Ectodermal cell (in vitro differentiated cells): ENCODE measurements around the gene ADAMTS6.
"Not testable (repeated sequence)": the region's sequence is repeated elsewhere in the genome, so short reads cannot be mapped to it uniquely, and the experiment has no call there.

Experiments
- H3K27ac ChIP-seq: 2 replicates; pipeline ENCODE4 v1.7.0; 2013; ENCODE audit warnings: mild to moderate bottlenecking, low read depth, low read length; ENCODE audit not compliant: insufficient read depth, poor library complexity, severe bottlenecking
- H3K27me3 ChIP-seq: 2 replicates; pipeline ENCODE4 v1.7.0; 2013; ENCODE audit warnings: mild to moderate bottlenecking, low read length; ENCODE audit not compliant: insufficient read depth, control insufficient read depth, poor library complexity, severe bottlenecking
- H3K36me3 ChIP-seq: one replicate; pipeline ENCODE4 v1.7.0; 2013; ENCODE audit warnings: low read length; ENCODE audit not compliant: control insufficient read depth, insufficient read depth
- H3K4me1 ChIP-seq: one replicate; pipeline ENCODE4 v1.7.0; 2013; ENCODE audit warnings: low read length; ENCODE audit not compliant: control insufficient read depth, insufficient read depth
- H3K4me3 ChIP-seq: 2 replicates; pipeline ENCODE4 v1.7.0; 2013; ENCODE audit warnings: low read depth, low read length, control low read depth; ENCODE audit not compliant: insufficient read depth
- H3K9me3 ChIP-seq: 2 replicates; pipeline ENCODE4 v1.7.0; 2013; ENCODE audit warnings: mild to moderate bottlenecking, low read length, moderate library complexity; ENCODE audit not compliant: control insufficient read depth
- WGBS, 2 experiments: methylation state at CpG; one replicate each; pipeline ENCODE4 v1.1.7; 2013; ENCODE audit warnings: missing lambda C conversion rate in 2 of 2; 5-methylcytosine and 5-hydroxymethylcytosine counted together

Gene ADAMTS6

DNA sequence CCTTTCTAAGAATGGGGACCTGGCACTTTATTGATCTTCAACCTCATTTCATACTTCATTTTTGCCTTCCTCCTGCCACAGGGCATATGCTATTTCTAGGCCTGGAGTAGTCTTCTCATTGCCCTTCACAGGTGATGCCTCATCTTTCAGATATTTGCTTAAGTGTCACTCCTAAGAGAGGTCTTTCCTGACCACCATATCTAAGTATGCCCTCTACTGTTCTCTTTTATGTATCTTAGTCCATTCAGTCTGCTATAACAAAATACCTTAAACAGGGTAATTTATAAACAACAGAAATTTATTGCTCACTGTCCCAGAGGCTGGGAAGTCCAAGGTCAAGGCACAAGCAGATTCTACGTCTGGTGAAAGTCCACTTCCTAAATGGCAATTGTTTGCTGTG, 99.1 kb downstream of the ADAMTS6 start:
- WGBS, 2 experiments, result 93 to 94% methylated on average over 1 of the region's 1 CpG
- Histone ChIP-seq H3K27ac (no peak overlapping the region), H3K4me3 (no peak overlapping the region), H3K9me3 (no peaks in the 10 kb centered on the region), H3K36me3 (no peaks in the 10 kb centered on the region), H3K4me1 (no peaks in the 10 kb centered on the region), H3K27me3 (no peaks in the 10 kb centered on the region)

DNA sequence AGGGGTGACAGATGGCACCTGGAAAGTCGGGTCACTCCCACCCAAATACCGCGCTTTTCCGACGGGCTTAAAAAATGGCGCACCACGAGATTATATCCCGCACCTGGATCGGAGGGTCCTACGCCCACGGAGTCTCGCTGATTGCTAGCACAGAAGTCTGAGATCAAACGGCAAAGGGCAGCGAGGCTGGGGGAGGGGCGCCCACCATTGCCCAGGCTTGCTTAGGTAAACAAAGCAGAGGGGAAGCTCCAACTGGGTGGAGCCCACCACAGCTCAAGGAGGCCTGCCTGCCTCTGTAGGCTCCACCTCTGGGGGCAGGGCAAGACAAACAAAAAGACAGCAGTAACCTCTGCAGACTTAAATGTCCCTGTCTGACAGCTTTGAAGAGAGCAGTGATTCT, 111.2 kb downstream of the ADAMTS6 start:
- 82 to 84% methylated on average over 15 of the region's 15 CpGs for WGBS, 2 experiments
- H3K27ac ChIP-seq, H3K4me3 ChIP-seq, H3K4me1 ChIP-seq, H3K27me3 ChIP-seq, H3K36me3 ChIP-seq, H3K9me3 ChIP-seq: not testable (repeated sequence)

GRCh38 chr5:65366655-65367054, 115.1 kb downstream of the ADAMTS6 start:
- 94 to 100% methylated on average over 2 of the region's 2 CpGs for WGBS, 2 experiments
- Histone ChIP-seq H3K27ac (no peak overlapping the region), H3K4me1 (no peaks in the 10 kb centered on the region), H3K27me3 (no peaks in the 10 kb centered on the region), H3K4me3 (no peak overlapping the region), H3K9me3 (no peaks in the 10 kb centered on the region), H3K36me3 (no peaks in the 10 kb centered on the region)

- Histone ChIP-seq H3K9me3 (no peaks in the 10 kb centered on the region), H3K4me1 (no peaks in the 10 kb centered on the region), H3K4me3 (no peak overlapping the region), H3K27ac (no peak overlapping the region), H3K36me3 (no peaks in the 10 kb centered on the region), H3K27me3 (no peaks in the 10 kb centered on the region)
- WGBS, 2 experiments, result 94 to 100% methylated on average over 2 of the region's 2 CpGs
Measured at GRCh38 chr5:65364907-65365306, 116.8 kb downstream of the ADAMTS6 start.

- H3K36me3 ChIP-seq, result no peaks in the 10 kb centered on the region
- no peaks in the 10 kb centered on the region for H3K27me3 ChIP-seq
- H3K4me3 ChIP-seq, result no peak overlapping the region
- WGBS, 2 experiments, result 88 to 90% methylated on average over 1 of the region's 2 CpGs
- no peaks in the 10 kb centered on the region for H3K9me3 ChIP-seq
- no peaks in the 10 kb centered on the region for H3K4me1 ChIP-seq
- H3K27ac ChIP-seq, result no peak overlapping the region
Measured at GRCh38 chr5:65363499-65363898, 118.2 kb downstream of the ADAMTS6 start.

DNA sequence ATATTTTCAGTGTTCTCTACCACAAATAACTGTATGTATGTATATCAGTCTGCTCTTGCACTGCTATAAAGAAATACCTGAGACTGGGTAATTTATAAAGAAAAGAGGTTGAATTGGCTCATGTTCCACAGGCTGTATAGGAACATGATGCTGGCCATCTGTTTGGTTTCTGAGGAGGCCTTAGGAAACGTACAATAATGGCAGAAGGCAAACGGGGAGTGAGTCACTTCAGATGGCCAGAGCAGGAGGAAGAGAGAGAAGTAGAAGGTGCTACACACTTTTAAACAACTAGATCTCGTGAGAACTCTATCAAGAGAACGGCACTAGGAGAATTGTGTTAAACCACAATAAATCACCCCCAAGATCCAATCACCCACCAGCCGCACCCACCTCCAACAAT, 121.7 kb downstream of the ADAMTS6 start:
- no peaks in the 10 kb centered on the region for H3K9me3 ChIP-seq
- no peaks in the 10 kb centered on the region for H3K4me1 ChIP-seq
- no peak overlapping the region for H3K4me3 ChIP-seq
- 87 to 90% methylated on average over 4 to 5 of the region's 5 CpGs for WGBS, 2 experiments
- H3K27me3 ChIP-seq, result no peaks in the 10 kb centered on the region
- H3K27ac ChIP-seq, result no peak overlapping the region
- no peaks in the 10 kb centered on the region for H3K36me3 ChIP-seq

DNA sequence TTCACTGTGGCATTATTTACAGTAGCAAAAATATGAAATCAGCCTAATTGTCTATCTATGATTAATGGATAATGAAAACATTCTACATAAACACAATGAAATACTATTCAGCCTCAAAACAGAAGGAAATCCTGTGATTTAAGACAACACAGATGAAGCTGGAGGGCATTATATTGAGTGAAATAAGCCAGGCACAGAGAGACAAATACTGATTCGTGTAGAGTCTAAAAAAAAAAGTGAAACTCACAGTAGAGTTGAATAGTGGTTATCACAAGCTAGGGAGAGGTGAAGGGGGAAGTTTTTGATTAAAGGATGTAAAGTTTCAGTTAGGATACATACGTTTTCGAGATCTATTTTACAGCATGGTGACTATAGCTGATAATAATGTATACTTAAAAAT, 122.2 kb downstream of the ADAMTS6 start:
- WGBS, 2 experiments, result 86 to 92% methylated on average over 3 of the region's 3 CpGs
- H3K4me1 ChIP-seq, result no peaks in the 10 kb centered on the region
- H3K27me3 ChIP-seq, result no peaks in the 10 kb centered on the region
- H3K27ac ChIP-seq, result no peak overlapping the region
- H3K36me3 ChIP-seq, result no peaks in the 10 kb centered on the region
- H3K9me3 ChIP-seq, result no peaks in the 10 kb centered on the region
- no peak overlapping the region for H3K4me3 ChIP-seq

DNA sequence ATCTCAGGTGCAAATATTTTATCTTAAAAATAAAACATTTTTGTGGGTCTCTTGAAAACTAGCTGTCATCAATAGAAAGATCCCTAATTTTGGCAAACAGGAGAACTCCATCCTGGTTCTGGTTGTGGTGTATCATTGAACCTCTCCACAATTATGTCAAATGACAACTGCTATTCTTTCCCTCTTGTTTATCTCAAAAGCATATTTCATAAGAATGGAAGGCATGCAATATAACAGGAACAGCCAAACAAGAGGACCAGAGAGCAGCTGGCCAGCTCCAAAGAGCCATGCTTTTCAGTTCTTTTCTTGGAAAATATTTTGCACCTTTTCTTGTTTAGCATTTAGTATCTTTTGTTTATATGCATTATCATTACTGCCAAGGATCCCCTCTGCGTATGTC, 125.4 kb downstream of the ADAMTS6 start:
- WGBS, 2 experiments, result 91 to 100% methylated on average over 1 of the region's 1 CpG

GRCh38 chr5:65355301-65355700, 126.4 kb downstream of the ADAMTS6 start:
- 100% methylated on average over 1 of the region's 1 CpG; no CpG with 5 or more reads in 1 of the 2 experiments for WGBS, 2 experiments
- Histone ChIP-seq H3K27me3 (no peaks in the 10 kb centered on the region), H3K36me3 (no peaks in the 10 kb centered on the region), H3K9me3 (no peaks in the 10 kb centered on the region), H3K27ac (no peak overlapping the region), H3K4me3 (no peak overlapping the region), H3K4me1 (no peaks in the 10 kb centered on the region)

More for the DNA sequence above, 125.4 kb downstream of the ADAMTS6 start:
- Histone ChIP-seq H3K4me3 (no peak overlapping the region), H3K27me3 (no peaks in the 10 kb centered on the region), H3K9me3 (no peaks in the 10 kb centered on the region), H3K36me3 (no peaks in the 10 kb centered on the region), H3K4me1 (no peaks in the 10 kb centered on the region), H3K27ac (no peak overlapping the region)

- Histone ChIP-seq H3K4me1 (no peaks in the 10 kb centered on the region), H3K4me3 (no peak overlapping the region), H3K9me3 (no peaks in the 10 kb centered on the region), H3K27ac (no peak overlapping the region), H3K27me3 (no peaks in the 10 kb centered on the region), H3K36me3 (no peaks in the 10 kb centered on the region)
Measured at GRCh38 chr5:65341835-65342234, 139.9 kb downstream of the ADAMTS6 start.

- Histone ChIP-seq H3K27me3 (no peaks in the 10 kb centered on the region), H3K27ac (no peak overlapping the region), H3K36me3 (no peaks in the 10 kb centered on the region), H3K9me3 (no peaks in the 10 kb centered on the region), H3K4me3 (no peak overlapping the region), H3K4me1 (no peaks in the 10 kb centered on the region)
- 89 to 93% methylated on average over 3 of the region's 3 CpGs for WGBS, 2 experiments
Measured at GRCh38 chr5:65338606-65339151, 143.0 kb downstream of the ADAMTS6 start.
